IMR-90 (cell line): Measurements from ENCODE around the gene GABRB2. TPM values are rescaled to one million over a fixed set of nuclear protein-coding genes. Genes with fewer than 3 reads are reported as not detected.

ENCODE experiments used
- ATAC-seq: fragments of 200-7000 bp; cut with Tn5 transposase; 2 replicates; pipeline ENCODE4 v1.9.1; 2020; ENCODE audit warnings: low read depth, mild to moderate bottlenecking, moderate library complexity
- BruUV-seq: library from RNA; stranded (reverse); fragments of 400-500 nt; replicated peaks from 2 replicates; lab custom pipeline; 2021; lab: Mats Ljungman, UMichigan
- CTCF ChIA-PET: fragments of 300-600 bp; formaldehyde crosslinking; extraction: SDS; loops from one replicate; lab custom pipeline; 2021; ENCODE audit warnings: antibody characterized with exemption; lab: Yijun Ruan, JAX
- POLR2A ChIA-PET: fragments of 300-600 bp; sonication (Branson Sonifier 250); formaldehyde crosslinking; loops from one replicate; lab custom pipeline; 2022; ENCODE audit warnings: antibody characterized with exemption; ENCODE audit not compliant: unreplicated experiment; lab: Charles Lee
- DNase-seq: peaks from one replicate; pipeline ENCODE4 v3.0.0; 2013
- H2AFZ ChIP-seq: replicated peaks from 2 replicates; pipeline ENCODE3; 2013; ENCODE audit warnings: low read length, mild to moderate bottlenecking; ENCODE audit not compliant: poor library complexity
- H2AK5ac ChIP-seq: 2 replicates; pipeline ENCODE4 v1.6.1; 2013; ENCODE audit warnings: low read depth, low read length, inconsistent platforms
- H2AK9ac ChIP-seq: replicated peaks from 2 replicates; pipeline ENCODE3; 2013; ENCODE audit warnings: mild to moderate bottlenecking, low read depth, low read length, moderate library complexity; ENCODE audit not compliant: poor library complexity
- H2BK120ac ChIP-seq: 2 replicates; pipeline ENCODE4 v1.6.1; 2013; ENCODE audit warnings: low read depth, low read length, inconsistent platforms
- H2BK15ac ChIP-seq: 3 replicates; pipeline ENCODE4 v1.6.1; 2013; ENCODE audit warnings: low read depth, low read length, inconsistent platforms
- H2BK20ac ChIP-seq: 2 replicates; pipeline ENCODE4 v1.6.1; 2013; ENCODE audit warnings: low read depth, mild to moderate bottlenecking, inconsistent platforms, low read length, moderate library complexity
- H2BK5ac ChIP-seq: 2 replicates; pipeline ENCODE4 v1.6.1; 2013; ENCODE audit warnings: mild to moderate bottlenecking, low read depth, low read length, inconsistent platforms; ENCODE audit not compliant: poor library complexity, severe bottlenecking
- H3K14ac ChIP-seq: replicated peaks from 2 replicates; pipeline ENCODE4 v1.6.1; 2013; ENCODE audit warnings: low read depth, low read length, inconsistent platforms
- H3K18ac ChIP-seq: 2 replicates; pipeline ENCODE4 v1.6.1; 2013; ENCODE audit warnings: low read depth, low read length, control low read depth
- H3K23ac ChIP-seq: 2 replicates; pipeline ENCODE4 v1.6.1; 2013; ENCODE audit warnings: low read depth, low read length, inconsistent platforms
- H3K27ac ChIP-seq: 2 replicates; pipeline ENCODE4 v1.5.1; 2013; ENCODE audit warnings: mild to moderate bottlenecking, control low read depth, low read length; ENCODE audit not compliant: insufficient read depth
- H3K27me3 ChIP-seq: 2 replicates; pipeline ENCODE4 v1.6.1; 2013; ENCODE audit warnings: low read length; ENCODE audit not compliant: control insufficient read depth, insufficient read depth
- H3K36me3 ChIP-seq: 2 replicates; pipeline ENCODE4 v1.6.1; 2013; ENCODE audit warnings: low read length, mixed read lengths; ENCODE audit not compliant: control insufficient read depth, insufficient read depth
- H3K4ac ChIP-seq: 2 replicates; pipeline ENCODE4 v1.6.1; 2013; ENCODE audit warnings: low read depth, low read length, inconsistent platforms
- H3K4me1 ChIP-seq: 2 replicates; pipeline ENCODE4 v1.6.1; 2013; ENCODE audit warnings: low read length, mixed read lengths; ENCODE audit not compliant: control insufficient read depth, insufficient read depth
- H3K4me2 ChIP-seq: 2 replicates; pipeline ENCODE4 v1.6.1; 2013; ENCODE audit warnings: low read depth, mild to moderate bottlenecking, control low read depth, low read length, moderate library complexity
- H3K4me3 ChIP-seq: 2 replicates; pipeline ENCODE4 v1.5.1; 2013; ENCODE audit warnings: low read depth, mild to moderate bottlenecking, control low read depth, low read length, moderate library complexity; ENCODE audit not compliant: insufficient read depth
- H3K56ac ChIP-seq: 2 replicates; pipeline ENCODE4 v1.6.1; 2013; ENCODE audit warnings: low read length, inconsistent platforms; ENCODE audit not compliant: insufficient read depth; ENCODE audit errors: extremely low read depth
- H3K79me1 ChIP-seq, 2 experiments: 2 replicates each; pipeline ENCODE4 v1.6.1; 2013; ENCODE audit warnings: low read length in 2 of 2, inconsistent platforms in 1 of 2, low read depth in 1 of 2
- H3K9ac ChIP-seq: 2 replicates; pipeline ENCODE4 v1.6.1; 2013; ENCODE audit warnings: low read depth, low read length, control low read depth
- H3K9me1 ChIP-seq: 2 replicates; pipeline ENCODE4 v1.6.1; 2013; ENCODE audit warnings: low read length, inconsistent platforms; ENCODE audit not compliant: insufficient read depth
- H3K9me3 ChIP-seq: 2 replicates; pipeline ENCODE4 v1.6.1; 2013; ENCODE audit warnings: low read length; ENCODE audit not compliant: control insufficient read depth, insufficient read depth
- H4K20me1 ChIP-seq: 2 replicates; pipeline ENCODE4 v1.6.1; 2013; ENCODE audit warnings: low read length, inconsistent platforms; ENCODE audit not compliant: insufficient read depth
- H4K5ac ChIP-seq: 2 replicates; pipeline ENCODE4 v1.6.1; 2013; ENCODE audit warnings: mild to moderate bottlenecking, low read depth, low read length, control low read depth
- H4K8ac ChIP-seq, 2 experiments: 2 replicates each; pipeline ENCODE4 v1.6.1; 2013; ENCODE audit warnings: low read depth in 2 of 2, low read length in 2 of 2, control low read depth in 1 of 2, inconsistent platforms in 1 of 2
- H4K91ac ChIP-seq: 2 replicates; pipeline ENCODE4 v1.6.1; 2013; ENCODE audit warnings: low read depth, low read length, inconsistent platforms; ENCODE audit not compliant: insufficient read depth
- BHLHE40 ChIP-seq: fragments of 150-350 bp; IDR thresholded peaks from 2 replicates; pipeline ENCODE4 v1.6.1; 2016; ENCODE audit warnings: mild to moderate bottlenecking, low read depth, low read length
- CEBPB ChIP-seq: IDR thresholded peaks from 2 replicates; pipeline ENCODE4 v1.6.1; 2012; ENCODE audit warnings: low read depth, low read length, improper control_type of control experiment
- CHD1 ChIP-seq: IDR thresholded peaks from 2 replicates; pipeline ENCODE4 v1.6.1; 2012; ENCODE audit warnings: low read depth, low read length, improper control_type of control experiment
- MAFK ChIP-seq: IDR thresholded peaks from 2 replicates; pipeline ENCODE4 v1.6.1; 2012; ENCODE audit warnings: low read depth, low read length, improper control_type of control experiment
- MAZ ChIP-seq: IDR thresholded peaks from 2 replicates; pipeline ENCODE4 v1.6.1; 2012; ENCODE audit warnings: low read depth, mild to moderate bottlenecking, low read length, improper control_type of control experiment, moderate library complexity, borderline replicate concordance
- MXI1 ChIP-seq: IDR thresholded peaks from 2 replicates; pipeline ENCODE4 v1.6.1; 2012; ENCODE audit warnings: low read depth, mild to moderate bottlenecking, low read length, moderate library complexity, borderline replicate concordance
- POLR2A ChIP-seq: IDR thresholded peaks from 2 replicates; pipeline ENCODE4 v1.6.1; 2012; ENCODE audit warnings: mild to moderate bottlenecking, low read depth, low read length
- RAD21 ChIP-seq: IDR thresholded peaks from 2 replicates; pipeline ENCODE4 v1.6.1; 2012; ENCODE audit warnings: low read length, improper control_type of control experiment
- RCOR1 ChIP-seq: IDR thresholded peaks from 2 replicates; pipeline ENCODE4 v1.6.1; 2012; ENCODE audit warnings: mild to moderate bottlenecking, low read length, improper control_type of control experiment; ENCODE audit not compliant: insufficient replicate concordance
- RFX5 ChIP-seq: IDR thresholded peaks from 2 replicates; pipeline ENCODE4 v1.8.0; 2012; ENCODE audit warnings: low read depth, mild to moderate bottlenecking, low read length, moderate library complexity
- SMC3 ChIP-seq: fragments of 150-350 bp; IDR thresholded peaks from 2 replicates; pipeline ENCODE4 v1.6.1; 2016; ENCODE audit warnings: low read depth, mild to moderate bottlenecking, antibody characterized with exemption, low read length, moderate library complexity
- WGBS, 2 experiments: methylation state at CpG; one replicate each; pipeline versions ENCODE4 v1.1.5 to v1.1.7; 2013; ENCODE audit warnings: missing lambda C conversion rate in 2 of 2; ENCODE audit not compliant: insufficient read length in 1 of 2; ENCODE audit errors: extremely low coverage in 2 of 2; 5-methylcytosine and 5-hydroxymethylcytosine counted together
- dilution Hi-C: fragments of 300-500 bp; cut with HindIII; formaldehyde crosslinking; loops from one replicate; pipeline ENCODE4 v1.14.3; 2018; ENCODE audit warnings: low sequenced_read_pairs; ENCODE audit not compliant: unreplicated experiment
- in situ Hi-C: fragments of 300-500 bp; cut with MboI; formaldehyde crosslinking; loops from 3 replicates; pipeline ENCODE4 v1.14.3; 2019; ENCODE audit warnings: low sequenced_read_pairs, inconsistent platforms, mixed read lengths
- intact Hi-C: fragments of 100-400 bp; cut with micrococcal nuclease; formaldehyde crosslinking; loops from 2 replicates; pipeline ENCODE4 v1.10.0; 2022
- polyA plus RNA-seq, 3 experiments: library from polyadenylated mRNA; depleted of rRNA; stranded (reverse); fragments of >200 nt; gene quantifications; 2 replicates each; pipeline ENCODE4 v1.2.3, GENCODE V29; 2012; ENCODE audit warnings: low replicate concordance in 1 of 3
- total RNA-seq: library from RNA; depleted of rRNA; stranded (reverse); fragments of >200 nt; gene quantifications from 2 replicates; pipeline ENCODE4 v1.2.3, GENCODE V29; 2012
- TF ChIP-seq, protein P1 (sequence below): fragments of 150-350 bp; IDR thresholded peaks from 2 replicates; pipeline ENCODE4 v1.6.1; 2017; ENCODE audit warnings: mild to moderate bottlenecking, antibody characterized with exemption, low read length, low read depth
- TF ChIP-seq, protein P2 (sequence below): conservative IDR thresholded peaks from 2 replicates; pipeline ENCODE4 v1.5.1; 2012; ENCODE audit warnings: mild to moderate bottlenecking, low read depth, low read length, improper control_type of control experiment
- TF ChIP-seq, protein P3 (sequence below): fragments of 150-350 bp; IDR thresholded peaks from 2 replicates; pipeline ENCODE4 v1.6.1; 2016; ENCODE audit warnings: low read depth, mild to moderate bottlenecking, low read length, moderate library complexity, borderline replicate concordance

The GABRB2 gene
- total and polyA plus RNA-seq, 2 of the 4 experiments (the other 2 are of a cell fraction): not detected

DNA sequence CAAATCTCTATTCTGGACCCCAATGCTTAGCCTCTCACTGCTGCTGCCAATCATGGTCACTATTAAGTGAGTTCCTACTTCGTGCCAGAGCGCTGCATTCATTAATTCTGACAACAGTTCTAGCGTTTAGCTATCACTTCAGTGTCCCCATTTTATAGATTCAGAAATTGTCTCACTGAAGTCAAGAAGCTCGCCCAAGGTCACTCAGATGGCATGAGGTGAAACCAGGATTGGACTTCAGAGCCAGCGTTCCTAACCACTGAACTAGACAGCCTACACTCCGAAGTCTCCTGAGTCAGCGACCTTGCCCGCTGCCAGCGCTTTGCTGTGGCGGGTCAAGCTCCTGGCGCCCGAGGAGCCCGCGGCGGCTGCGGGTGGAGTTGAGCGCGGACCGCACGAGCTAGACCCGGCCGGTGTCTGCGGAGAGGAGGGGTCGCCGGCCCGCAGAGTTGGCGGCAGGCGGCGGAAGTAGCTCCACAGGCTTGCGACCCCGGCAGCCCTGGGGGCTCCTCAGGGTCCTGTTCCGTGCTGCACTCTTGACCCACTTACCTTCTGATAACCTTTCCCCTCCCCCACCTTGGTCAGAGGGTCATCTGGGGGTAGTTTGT lies 2.1 kb upstream of the GABRB2 start:
- Histone ChIP-seq H4K8ac (no peak overlapping the region), H3K36me3 (no peaks in the 10 kb centered on the region), H3K79me1 (no peaks in the 10 kb centered on the region), H3K23ac (no peak overlapping the region), H3K4me3 (no peak overlapping the region), H2AK9ac (no peak overlapping the region), H3K18ac (no peak overlapping the region), H2BK15ac (no peak overlapping the region), H2BK5ac (no peak overlapping the region), H3K14ac (no peak overlapping the region), H2AFZ (no peak overlapping the region), H3K9ac (no peak overlapping the region), H4K91ac (no peak overlapping the region), H2AK5ac (no peak overlapping the region), H2BK120ac (no peak overlapping the region), H4K5ac (no peak overlapping the region), H4K20me1 (no peaks in the 10 kb centered on the region), H3K56ac (no peak overlapping the region), H3K9me1 (no peaks in the 10 kb centered on the region), H2BK20ac (no peak overlapping the region), H3K4me1 (no peaks in the 10 kb centered on the region), H3K4me2 (no peak overlapping the region), H3K9me3 (no peaks in the 10 kb centered on the region), H3K27me3 (no peaks in the 10 kb centered on the region; the same call in 1 of the 2 replicates), H3K4ac (no peak overlapping the region), H3K27ac (no peak overlapping the region)
- ChIA-PET CTCF (no interaction called here), POLR2A (no interaction called here)
- DNase-seq: no peak
- in situ Hi-C loops (no loop called here), intact Hi-C loops (loop anchor here (10.0 kb wide), 1 partner anchor 1114 kb away; no protein-coding TSS in a partner anchor), dilution Hi-C loops (no loop called here)
- ATAC-seq: no peak
- WGBS, 2 experiments: no CpG with 5 or more reads among the region's 32 CpGs
- TF ChIP-seq MAZ (no peak), CEBPB (no peak), RCOR1 (no peak), MXI1 (no peak), POLR2A (no peak), BHLHE40 (no peak), CHD1 (no peak), SMC3 (no peak), MAFK (no peak), RAD21 (no peak), RFX5 (no peak)
- TF ChIP-seq, protein P1, sequence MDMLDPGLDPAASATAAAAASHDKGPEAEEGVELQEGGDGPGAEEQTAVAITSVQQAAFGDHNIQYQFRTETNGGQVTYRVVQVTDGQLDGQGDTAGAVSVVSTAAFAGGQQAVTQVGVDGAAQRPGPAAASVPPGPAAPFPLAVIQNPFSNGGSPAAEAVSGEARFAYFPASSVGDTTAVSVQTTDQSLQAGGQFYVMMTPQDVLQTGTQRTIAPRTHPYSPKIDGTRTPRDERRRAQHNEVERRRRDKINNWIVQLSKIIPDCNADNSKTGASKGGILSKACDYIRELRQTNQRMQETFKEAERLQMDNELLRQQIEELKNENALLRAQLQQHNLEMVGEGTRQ: no peak
- TF ChIP-seq, protein P2, sequence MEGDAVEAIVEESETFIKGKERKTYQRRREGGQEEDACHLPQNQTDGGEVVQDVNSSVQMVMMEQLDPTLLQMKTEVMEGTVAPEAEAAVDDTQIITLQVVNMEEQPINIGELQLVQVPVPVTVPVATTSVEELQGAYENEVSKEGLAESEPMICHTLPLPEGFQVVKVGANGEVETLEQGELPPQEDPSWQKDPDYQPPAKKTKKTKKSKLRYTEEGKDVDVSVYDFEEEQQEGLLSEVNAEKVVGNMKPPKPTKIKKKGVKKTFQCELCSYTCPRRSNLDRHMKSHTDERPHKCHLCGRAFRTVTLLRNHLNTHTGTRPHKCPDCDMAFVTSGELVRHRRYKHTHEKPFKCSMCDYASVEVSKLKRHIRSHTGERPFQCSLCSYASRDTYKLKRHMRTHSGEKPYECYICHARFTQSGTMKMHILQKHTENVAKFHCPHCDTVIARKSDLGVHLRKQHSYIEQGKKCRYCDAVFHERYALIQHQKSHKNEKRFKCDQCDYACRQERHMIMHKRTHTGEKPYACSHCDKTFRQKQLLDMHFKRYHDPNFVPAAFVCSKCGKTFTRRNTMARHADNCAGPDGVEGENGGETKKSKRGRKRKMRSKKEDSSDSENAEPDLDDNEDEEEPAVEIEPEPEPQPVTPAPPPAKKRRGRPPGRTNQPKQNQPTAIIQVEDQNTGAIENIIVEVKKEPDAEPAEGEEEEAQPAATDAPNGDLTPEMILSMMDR: no peak
- TF ChIP-seq, protein P3, sequence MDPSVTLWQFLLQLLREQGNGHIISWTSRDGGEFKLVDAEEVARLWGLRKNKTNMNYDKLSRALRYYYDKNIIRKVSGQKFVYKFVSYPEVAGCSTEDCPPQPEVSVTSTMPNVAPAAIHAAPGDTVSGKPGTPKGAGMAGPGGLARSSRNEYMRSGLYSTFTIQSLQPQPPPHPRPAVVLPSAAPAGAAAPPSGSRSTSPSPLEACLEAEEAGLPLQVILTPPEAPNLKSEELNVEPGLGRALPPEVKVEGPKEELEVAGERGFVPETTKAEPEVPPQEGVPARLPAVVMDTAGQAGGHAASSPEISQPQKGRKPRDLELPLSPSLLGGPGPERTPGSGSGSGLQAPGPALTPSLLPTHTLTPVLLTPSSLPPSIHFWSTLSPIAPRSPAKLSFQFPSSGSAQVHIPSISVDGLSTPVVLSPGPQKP: no peak
- BruUV-seq: no TSS peak
